Neural crest cell (in vitro differentiated cells): Measurements from ENCODE around the gene MIS18A. TPM values are rescaled to one million over a fixed set of nuclear protein-coding genes. Genes with fewer than 3 reads are reported as not detected.

ENCODE experiments used
- DNase-seq: peaks from one replicate; pipeline ENCODE4 v3.0.0; 2021; ENCODE audit warnings: low read depth, mixed read lengths, low spot score
- H3K27ac Mint-ChIP-seq: one replicate; pipeline ENCODE4 v1.8.0; 2021; ENCODE audit warnings: mild to moderate bottlenecking, mixed read lengths; ENCODE audit not compliant: unreplicated experiment
- H3K27me3 Mint-ChIP-seq: 2 replicates; pipeline ENCODE4 v1.8.0; 2021; ENCODE audit warnings: low read depth, mild to moderate bottlenecking, mixed read lengths
- H3K36me3 Mint-ChIP-seq: 2 replicates; pipeline ENCODE4 v1.8.0; 2021; ENCODE audit warnings: low read depth, mild to moderate bottlenecking, mixed read lengths
- H3K4me1 Mint-ChIP-seq: 2 replicates; pipeline ENCODE4 v1.8.0; 2021; ENCODE audit warnings: mixed read lengths
- H3K4me3 Mint-ChIP-seq: one replicate; pipeline ENCODE4 v1.8.0; 2021; ENCODE audit warnings: mild to moderate bottlenecking, mixed read lengths
- H3K9me3 Mint-ChIP-seq: 2 replicates; pipeline ENCODE4 v1.8.0; 2021; ENCODE audit warnings: mixed read lengths
- CTCF ChIP-seq: fragments of 200-600 bp; sonication (generic); conservative IDR thresholded peaks from 2 replicates; pipeline ENCODE4 v1.5.0; 2021; ENCODE audit warnings: antibody characterized with exemption, mild to moderate bottlenecking
- total RNA-seq: library from RNA; stranded (reverse); gene quantifications from 2 replicates; pipeline ENCODE4 v1.2.1, GENCODE V29; 2021

MIS18A gene
- total RNA-seq, 1 donor from 2014 or later: 50.9 TPM

- DNase-seq: no peak
- Mint-ChIP-seq H3K4me1 (peaks cover 9% of the 10 kb centered on the region), H3K4me3 (no peak overlapping the region), H3K27ac (no peak overlapping the region), H3K27me3 (no peaks in the 10 kb centered on the region), H3K36me3 (no peaks in the 10 kb centered on the region), H3K9me3 (peaks cover 3% of the 10 kb centered on the region)
- TF ChIP-seq CTCF: no peak
These were observed 45.0 kb downstream of the MIS18A start for GRCh38 chr21:32233722-32234301.

- TF ChIP-seq CTCF: no peak
- Mint-ChIP-seq H3K27me3 (no peaks in the 10 kb centered on the region), H3K9me3 (peaks cover 3% of the 10 kb centered on the region), H3K4me1 (peaks cover 9% of the 10 kb centered on the region), H3K27ac (no peak overlapping the region), H3K4me3 (no peak overlapping the region), H3K36me3 (no peaks in the 10 kb centered on the region)
- DNase-seq: no peak
These were observed 45.7 kb downstream of the MIS18A start for GRCh38 chr21:32233055-32233546.

GRCh38 chr21:32226444-32226843, 52.4 kb downstream of the MIS18A start:
- Mint-ChIP-seq H3K27ac (no peak overlapping the region), H3K36me3 (peaks cover 9% of the 10 kb centered on the region), H3K4me1 (no peaks in the 10 kb centered on the region), H3K9me3 (peaks cover 10% of the 10 kb centered on the region), H3K4me3 (no peak overlapping the region), H3K27me3 (no peaks in the 10 kb centered on the region)
- DNase-seq: no peak
- TF ChIP-seq CTCF: no peak

Other genes with a start within 250 kb of the MIS18A start
- gene MRAP, start 19.8 kb upstream of the MIS18A start, total RNA-seq: not detected in 2 replicates
- 22.2 and 23.1 TPM in 2 replicates for gene URB1, start 114.0 kb upstream of the MIS18A start, total RNA-seq
- not detected in 2 replicates for gene EVA1C, start 133.7 kb upstream of the MIS18A start, total RNA-seq